NB4 (cell line): ENCODE data around the gene PHGDH.

Experiments
- DNase-seq: peaks from one replicate; pipeline ENCODE4 v3.0.0; 2010; ENCODE audit warnings: low read depth
- H3K4me3 ChIP-seq: one replicate; pipeline ENCODE4 v1.5.1; 2011; ENCODE audit warnings: mild to moderate bottlenecking, low read depth, low read length, moderate library complexity
- MYC ChIP-seq: IDR thresholded peaks from 2 replicates; pipeline ENCODE4 v1.6.1; 2011; ENCODE audit warnings: low read depth, low read length
- POLR2A ChIP-seq: IDR thresholded peaks from 2 replicates; pipeline ENCODE4 v1.6.1; 2011; ENCODE audit warnings: mild to moderate bottlenecking; ENCODE audit not compliant: insufficient read length; ENCODE audit errors: extremely low read depth
- TF ChIP-seq, protein P1 (sequence below): IDR thresholded peaks from one replicate; pipeline ENCODE4 v1.5.1; 2012; ENCODE audit warnings: low read depth, low read length
- TF ChIP-seq, protein P2 (sequence below): IDR thresholded peaks from 2 replicates; pipeline ENCODE4 v1.6.1; 2011; ENCODE audit warnings: low read depth, low read length

The PHGDH gene

DNA sequence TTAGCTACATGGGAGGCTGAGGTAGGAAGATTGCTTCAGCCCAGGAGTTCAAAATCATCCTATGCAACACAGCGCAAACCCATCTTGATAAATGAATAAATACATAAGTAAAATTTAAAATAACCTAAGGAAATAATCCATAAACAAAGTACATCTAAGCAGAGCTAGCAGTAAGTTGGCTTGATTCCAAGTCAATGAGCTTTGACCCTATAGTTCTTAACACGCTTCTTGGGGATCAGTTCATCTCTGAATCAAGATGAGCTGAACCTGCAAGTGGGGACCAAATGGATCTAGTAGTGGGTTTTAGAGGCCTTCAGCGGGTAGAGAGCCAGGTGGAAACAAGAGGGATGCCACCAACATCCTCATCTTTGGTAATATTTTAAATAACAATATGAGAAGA, 31.5 kb upstream of the PHGDH start:
- DNase-seq = no peak
- H3K4me3 ChIP-seq = no peak overlapping the region
- TF ChIP-seq, protein P1, sequence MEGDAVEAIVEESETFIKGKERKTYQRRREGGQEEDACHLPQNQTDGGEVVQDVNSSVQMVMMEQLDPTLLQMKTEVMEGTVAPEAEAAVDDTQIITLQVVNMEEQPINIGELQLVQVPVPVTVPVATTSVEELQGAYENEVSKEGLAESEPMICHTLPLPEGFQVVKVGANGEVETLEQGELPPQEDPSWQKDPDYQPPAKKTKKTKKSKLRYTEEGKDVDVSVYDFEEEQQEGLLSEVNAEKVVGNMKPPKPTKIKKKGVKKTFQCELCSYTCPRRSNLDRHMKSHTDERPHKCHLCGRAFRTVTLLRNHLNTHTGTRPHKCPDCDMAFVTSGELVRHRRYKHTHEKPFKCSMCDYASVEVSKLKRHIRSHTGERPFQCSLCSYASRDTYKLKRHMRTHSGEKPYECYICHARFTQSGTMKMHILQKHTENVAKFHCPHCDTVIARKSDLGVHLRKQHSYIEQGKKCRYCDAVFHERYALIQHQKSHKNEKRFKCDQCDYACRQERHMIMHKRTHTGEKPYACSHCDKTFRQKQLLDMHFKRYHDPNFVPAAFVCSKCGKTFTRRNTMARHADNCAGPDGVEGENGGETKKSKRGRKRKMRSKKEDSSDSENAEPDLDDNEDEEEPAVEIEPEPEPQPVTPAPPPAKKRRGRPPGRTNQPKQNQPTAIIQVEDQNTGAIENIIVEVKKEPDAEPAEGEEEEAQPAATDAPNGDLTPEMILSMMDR = no peak
- no peak for TF ChIP-seq MYC
- TF ChIP-seq, protein P2, sequence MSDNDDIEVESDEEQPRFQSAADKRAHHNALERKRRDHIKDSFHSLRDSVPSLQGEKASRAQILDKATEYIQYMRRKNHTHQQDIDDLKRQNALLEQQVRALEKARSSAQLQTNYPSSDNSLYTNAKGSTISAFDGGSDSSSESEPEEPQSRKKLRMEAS = no peak
- TF ChIP-seq POLR2A = no peak

DNA sequence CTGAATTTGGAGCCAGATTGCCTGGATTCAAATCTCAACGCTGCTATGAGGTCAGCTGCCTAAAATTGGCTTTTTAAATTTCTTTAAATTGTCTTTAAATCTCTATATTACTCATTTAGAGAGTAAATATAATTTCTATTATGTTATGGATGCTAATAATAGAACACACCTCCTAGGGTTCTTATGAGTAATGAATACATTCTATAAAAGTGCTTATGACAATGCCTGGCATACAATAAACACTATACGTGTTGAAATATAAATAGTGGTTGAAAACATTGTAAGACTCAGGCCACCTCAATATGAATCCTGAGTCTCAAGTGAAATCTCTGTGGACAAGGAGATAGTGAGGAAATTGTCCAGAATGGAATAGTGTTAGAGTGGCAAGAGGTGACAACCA, 31.0 kb upstream of the PHGDH start:
- DNase-seq = no peak
- TF ChIP-seq, protein P2 = no peak
- no peak for TF ChIP-seq POLR2A
- TF ChIP-seq, protein P1 = no peak
- TF ChIP-seq MYC = no peak
- no peak overlapping the region for H3K4me3 ChIP-seq

DNA sequence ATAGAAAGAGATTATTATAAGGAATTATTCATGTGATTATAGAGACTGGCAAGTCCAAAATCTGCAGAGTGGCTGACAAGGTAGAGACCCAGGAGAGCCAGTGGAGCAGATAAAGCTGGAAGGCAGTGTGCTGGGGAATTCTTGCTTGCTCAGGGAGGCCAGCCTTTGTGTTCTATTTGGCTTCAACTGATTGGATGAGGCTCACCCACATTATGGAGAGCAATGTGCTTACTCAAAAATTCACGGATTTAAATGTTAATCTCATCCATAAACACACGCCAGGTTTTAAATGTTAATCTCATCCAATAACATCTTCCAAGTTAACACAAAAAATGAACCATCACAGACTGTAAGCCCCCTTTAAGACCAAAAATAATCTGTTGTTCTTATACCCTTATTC, 30.2 kb upstream of the PHGDH start:
- H3K4me3 ChIP-seq = no peak overlapping the region
- no peak for DNase-seq
- TF ChIP-seq POLR2A (no peak), MYC (no peak)
- TF ChIP-seq, protein P2 = no peak
- TF ChIP-seq, protein P1 = no peak

DNA sequence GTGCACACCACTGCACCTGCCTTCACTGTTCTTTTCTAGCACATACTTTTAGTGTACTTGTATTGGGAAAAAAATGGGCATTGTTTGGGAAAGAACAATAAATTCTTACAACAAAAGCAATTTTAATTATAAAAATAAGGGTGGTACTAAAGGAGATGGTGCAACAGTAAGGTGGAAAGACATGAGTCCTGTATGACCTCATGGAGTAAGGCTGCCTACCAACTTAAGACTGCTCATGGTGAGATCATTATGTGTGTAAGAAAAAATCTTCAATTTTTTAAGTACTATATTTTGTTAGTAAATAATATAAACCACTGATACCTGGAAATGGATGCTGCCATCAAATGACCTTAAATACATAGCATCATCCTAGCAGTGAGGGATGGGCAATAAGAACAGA, 29.6 kb upstream of the PHGDH start:
- TF ChIP-seq, protein P2 = no peak
- TF ChIP-seq, protein P1 = no peak
- H3K4me3 ChIP-seq = no peak overlapping the region
- DNase-seq = no peak

DNA sequence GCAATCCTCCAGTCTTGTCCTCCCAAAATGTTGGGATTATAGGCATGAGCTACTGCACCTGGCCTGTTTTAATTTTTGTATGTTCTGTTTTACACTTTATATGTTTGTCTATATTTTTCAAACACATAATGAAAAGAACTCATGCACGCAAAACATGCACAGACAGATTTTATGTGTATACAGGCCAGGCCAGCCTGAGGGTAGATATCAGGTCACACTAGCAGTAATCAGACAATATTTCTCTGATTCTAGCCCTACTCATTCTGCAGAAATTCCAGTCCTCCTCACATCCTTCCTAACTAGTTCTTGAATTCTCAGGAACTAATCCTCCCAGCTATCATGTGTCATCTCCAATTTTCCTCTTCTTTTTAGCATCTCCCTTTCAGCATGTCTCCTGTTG, 27.8 kb upstream of the PHGDH start:
- TF ChIP-seq, protein P1 = no peak
- TF ChIP-seq POLR2A = no peak
- DNase-seq = no peak
- H3K4me3 ChIP-seq = no peak overlapping the region

DNA sequence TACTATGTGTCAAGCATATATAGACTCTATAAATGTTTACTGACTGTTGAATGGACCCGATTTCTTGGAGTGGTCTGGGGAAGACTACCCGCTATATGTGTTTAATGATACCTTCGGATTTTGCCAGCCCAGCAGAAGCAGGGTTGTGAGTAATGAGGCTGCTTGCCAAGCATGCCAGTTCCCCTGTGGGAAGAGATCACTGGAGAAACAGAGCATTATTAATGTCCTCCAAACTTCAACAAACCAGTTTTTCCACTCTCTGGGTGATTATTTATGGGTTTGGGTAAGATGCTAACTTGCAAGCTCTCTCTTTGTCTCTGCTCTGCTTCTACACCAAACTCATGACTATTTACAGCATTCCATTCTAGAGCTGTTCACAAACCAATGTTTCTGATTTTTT, 25.1 kb upstream of the PHGDH start:
- TF ChIP-seq POLR2A (no peak), MYC (no peak)
- TF ChIP-seq, protein P2 = no peak
- TF ChIP-seq, protein P1 = no peak
- no peak overlapping the region for H3K4me3 ChIP-seq
- no peak for DNase-seq
